GM21723 (cell line): Measurements from ENCODE around the gene TSPAN17.
"Not testable (repeated sequence)": the region's sequence is repeated elsewhere in the genome, so short reads cannot be mapped to it uniquely, and the experiment has no call there.

Source experiments
- ATAC-seq: cut with Tn5 transposase; IDR thresholded peaks from one replicate; pipeline ENCODE4 v1.9.1; 2021; ENCODE audit warnings: mild to moderate bottlenecking, moderate library complexity; ENCODE audit not compliant: unreplicated experiment

TSPAN17 gene

GRCh38 chr5:176647030-176647842 is at the start of gene TSPAN17:
Gene TSPAN17, plus strand, starts transcription at chr5:176647484. Its CDS starts 132 bp downstream, at chr5:176647616.
- ATAC-seq = peak; percentile 98

- not testable (repeated sequence) for ATAC-seq
Measured at GRCh38 chr5:176599749-176600430, 47.4 kb upstream of the TSPAN17 start.

DNA sequence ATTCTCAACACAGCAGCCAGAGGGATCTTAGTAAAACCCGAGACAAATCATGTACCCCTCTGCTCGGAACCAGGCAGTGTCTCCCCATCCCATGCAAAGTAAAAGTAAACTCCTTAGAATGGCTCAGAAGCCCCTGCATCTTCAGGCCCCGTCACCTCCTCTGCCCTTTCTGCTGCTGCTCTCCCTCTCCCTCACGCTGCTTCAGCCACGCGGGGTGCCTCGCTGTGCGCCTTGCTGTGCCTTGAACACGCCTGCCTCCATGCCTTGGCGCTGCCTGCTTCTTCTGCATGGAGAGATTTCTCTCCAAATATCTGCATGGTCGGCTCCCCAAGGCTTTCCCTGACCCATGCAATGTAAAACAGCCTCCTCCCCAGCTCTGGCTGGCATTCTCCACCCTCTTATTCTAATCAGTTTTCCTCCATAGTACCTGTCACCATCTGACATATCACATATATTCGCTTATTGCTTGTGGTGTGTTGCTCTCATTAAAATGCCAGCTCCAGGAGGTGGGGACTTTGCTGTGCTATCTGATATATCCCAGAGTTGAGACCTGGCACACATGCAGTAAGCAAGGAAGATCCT is 45.3 kb upstream of the TSPAN17 start:
- no peak for ATAC-seq

- ATAC-seq = no peak
Measured at GRCh38 chr5:176603091-176603490, 44.2 kb upstream of the TSPAN17 start.

DNA sequence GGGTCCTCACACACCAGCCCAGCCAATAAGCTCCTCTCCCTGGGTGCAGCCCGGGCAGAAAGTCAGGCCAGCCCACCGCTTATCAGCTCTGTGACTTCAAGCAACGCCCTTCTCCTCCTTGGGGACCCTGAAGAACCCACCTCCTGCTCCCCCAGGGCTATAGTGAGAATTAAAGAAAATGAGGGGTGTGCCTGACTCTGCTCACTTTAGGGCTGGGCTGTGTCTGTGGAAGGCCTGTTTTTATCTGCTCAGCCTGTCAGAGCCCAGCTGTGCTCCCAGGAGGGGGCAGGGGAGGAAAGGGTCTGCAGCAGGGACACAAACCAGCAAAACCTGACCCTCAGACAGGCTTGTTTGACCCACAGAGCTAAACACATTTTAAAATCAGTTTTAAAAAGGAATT is 41.3 kb upstream of the TSPAN17 start:
- ATAC-seq = no peak

GRCh38 chr5:176606875-176607274 is 40.4 kb upstream of the TSPAN17 start:
- ATAC-seq = no peak

DNA sequence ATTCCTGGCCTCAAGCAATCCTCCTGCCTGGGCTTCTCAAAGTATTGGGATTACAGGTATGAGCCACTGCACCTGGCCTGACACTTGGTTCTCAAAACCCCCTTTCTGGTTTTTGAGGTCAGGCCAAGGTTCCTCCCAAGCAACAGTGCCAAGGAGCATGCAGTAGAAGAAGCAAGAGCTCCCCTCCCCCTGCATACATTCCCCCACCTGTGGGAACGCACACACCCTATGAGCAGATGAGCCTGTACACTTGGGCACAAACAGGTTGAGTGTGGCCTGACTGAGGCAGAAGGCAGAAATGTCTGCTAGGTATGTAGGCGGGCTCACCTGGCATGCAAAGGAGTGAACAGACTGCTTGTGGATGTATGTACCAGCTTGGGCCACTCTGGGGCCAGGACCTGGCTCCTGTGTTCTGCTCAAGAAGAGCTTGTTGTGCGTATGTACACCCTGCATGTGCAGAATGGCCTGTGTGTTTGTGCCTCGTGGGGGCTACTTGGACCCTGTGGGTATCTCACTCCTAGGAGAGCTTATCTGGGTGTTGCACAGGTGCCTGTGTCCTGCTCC is 39.1 kb upstream of the TSPAN17 start:
- ATAC-seq = no peak

GRCh38 chr5:176608937-176609723 is 38.2 kb upstream of the TSPAN17 start:
- ATAC-seq = peak; percentile 23

GRCh38 chr5:176609724-176610434 is 37.4 kb upstream of the TSPAN17 start, which contains the start of gene GPRIN1:
Gene GPRIN1, minus strand, starts transcription at chr5:176610156. Its CDS starts 10,322 bp downstream, at chr5:176599834.
- peak; percentile 74 for ATAC-seq

DNA sequence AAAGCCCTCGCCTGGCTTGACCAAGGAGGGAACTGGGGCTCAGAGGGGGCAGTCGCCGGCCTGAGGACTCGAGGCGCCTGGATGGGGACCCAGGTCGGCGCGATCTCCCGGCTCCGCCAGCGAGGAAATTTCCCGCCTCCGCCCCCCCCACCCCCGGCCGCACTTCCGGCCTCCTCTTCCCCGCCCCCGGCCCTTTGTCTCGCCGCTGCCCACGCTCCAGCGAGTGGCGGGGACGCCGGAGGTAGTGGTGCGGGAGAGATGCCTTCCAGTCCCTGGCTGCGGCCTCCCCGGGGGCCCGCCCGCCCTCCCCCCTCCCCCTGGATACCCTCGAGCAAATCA is 36.9 kb upstream of the TSPAN17 start:
- ATAC-seq = peak; percentile 11

GRCh38 chr5:176611435-176611834 is 35.8 kb upstream of the TSPAN17 start:
- ATAC-seq = no peak

GRCh38 chr5:176612008-176612407 is 35.3 kb upstream of the TSPAN17 start:
- no peak for ATAC-seq

GRCh38 chr5:176612855-176613254 is 34.4 kb upstream of the TSPAN17 start:
- ATAC-seq = no peak

DNA sequence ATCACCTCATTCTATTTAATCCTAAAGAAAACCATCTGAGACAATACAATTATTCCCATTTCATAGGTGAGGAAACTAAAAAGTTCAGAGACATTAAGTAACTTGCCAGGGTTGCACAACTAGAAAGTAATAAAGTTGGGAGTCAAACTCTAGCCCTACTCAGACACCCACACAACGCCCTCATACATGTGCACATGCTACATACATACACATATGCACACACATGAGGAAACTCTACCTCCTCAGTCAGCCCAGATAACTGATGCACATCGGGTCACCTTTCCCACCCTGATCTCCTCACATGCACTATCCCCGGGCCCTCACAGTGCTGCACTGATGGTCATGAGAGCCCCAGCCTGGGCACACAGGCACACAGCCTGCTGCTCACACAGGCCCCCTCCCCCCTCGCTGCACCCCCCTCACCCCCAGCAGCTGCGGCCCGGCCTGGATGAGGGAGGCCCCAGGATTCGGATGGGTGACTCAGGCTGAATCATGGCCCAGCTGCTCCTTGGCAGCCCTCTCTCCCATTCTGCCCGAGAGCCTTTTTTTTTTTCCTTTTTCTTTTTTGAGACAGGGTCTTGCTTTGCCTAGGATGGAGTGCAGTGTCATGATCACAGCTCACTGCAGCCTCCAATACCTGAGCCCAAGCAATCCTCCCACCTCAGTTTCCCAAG is 32.3 kb upstream of the TSPAN17 start:
- no peak for ATAC-seq

DNA sequence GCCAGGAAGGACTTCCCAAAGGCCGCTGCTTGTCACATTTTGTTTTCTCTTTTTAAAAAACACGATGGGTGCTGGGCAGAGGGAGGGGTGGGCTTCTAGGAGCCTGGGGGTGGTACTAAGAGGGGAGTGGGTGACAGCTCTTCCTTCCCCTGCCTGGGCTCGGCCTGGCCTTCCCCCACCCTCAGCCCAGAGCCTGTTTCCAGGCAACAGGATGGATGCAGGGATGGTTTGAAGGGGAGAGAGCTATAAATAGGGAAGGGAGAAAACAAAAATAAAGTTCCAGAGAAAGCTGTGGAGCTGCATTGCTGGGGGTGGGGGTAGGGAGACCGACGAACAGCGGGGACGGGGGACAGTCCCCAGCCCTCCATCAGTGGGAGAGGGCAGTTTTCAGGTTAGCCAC is 30.8 kb upstream of the TSPAN17 start:
- ATAC-seq = no peak

- no peak for ATAC-seq
Measured at GRCh38 chr5:176618783-176619182, 28.5 kb upstream of the TSPAN17 start.

- ATAC-seq = peak; percentile 90
Measured at GRCh38 chr5:176619203-176619568, 28.1 kb upstream of the TSPAN17 start.

- no peak for ATAC-seq
Measured at GRCh38 chr5:176619569-176620332, 27.5 kb upstream of the TSPAN17 start.
